H1 (cell line): ENCODE measurements around the gene ARID2.

Experiments
- BACH1 ChIP-seq: IDR thresholded peaks from 2 replicates; pipeline ENCODE4 v1.6.1; 2012; ENCODE audit warnings: low read length, improper control_type of control experiment
- CTCF ChIP-seq, 3 experiments: IDR thresholded peaks; 1 replicate in 2 of 3; 2 replicates in 1 of 3; pipeline versions ENCODE4 v1.5.1 to v1.6.1; 2011; ENCODE audit warnings: low read length in 3 of 3, mild to moderate bottlenecking in 3 of 3, inconsistent platforms in 2 of 3, low read depth in 1 of 3, moderate library complexity in 1 of 3; ENCODE audit not compliant: insufficient read depth in 1 of 3; ENCODE audit errors: control extremely low read depth in 1 of 3
- EZH2 ChIP-seq: fragments of 200-600 bp; sonication (generic); IDR thresholded peaks from 2 replicates; pipeline ENCODE4 v1.7.1; 2012; ENCODE audit warnings: low read depth, mild to moderate bottlenecking, moderate library complexity, low read length, inconsistent platforms; ENCODE audit not compliant: severe bottlenecking
- GABPA ChIP-seq: IDR thresholded peaks from 2 replicates; pipeline ENCODE4 v1.6.1; 2011; ENCODE audit warnings: mild to moderate bottlenecking, low read length, moderate library complexity, borderline replicate concordance; ENCODE audit not compliant: insufficient read depth
- JUN ChIP-seq: IDR thresholded peaks from 2 replicates; pipeline ENCODE4 v1.6.1; 2011; ENCODE audit warnings: low read depth, mild to moderate bottlenecking, improper control_type of control experiment, low read length
- JUND ChIP-seq: IDR thresholded peaks from 2 replicates; pipeline ENCODE4 v1.6.1; 2011; ENCODE audit warnings: mild to moderate bottlenecking, improper control_type of control experiment, low read length
- KDM4A ChIP-seq: IDR thresholded peaks from one replicate; pipeline ENCODE4 v1.7.1; 2012; ENCODE audit warnings: low read depth, mild to moderate bottlenecking, moderate library complexity, low read length, inconsistent platforms; ENCODE audit not compliant: severe bottlenecking
- POLR2A ChIP-seq, 2 experiments: IDR thresholded peaks; 1 replicate in 1 of 2; 2 replicates in 1 of 2; pipeline ENCODE4 v1.6.1; 2011; ENCODE audit warnings: low read depth in 2 of 2, low read length in 2 of 2, mild to moderate bottlenecking in 2 of 2; ENCODE audit errors: control extremely low read depth in 1 of 2
- POLR2AphosphoS5 ChIP-seq: IDR thresholded peaks from 2 replicates; pipeline ENCODE4 v1.6.1; 2011; ENCODE audit warnings: low read depth, low read length
- SP2 ChIP-seq: IDR thresholded peaks from 2 replicates; pipeline ENCODE4 v1.6.1; 2012; ENCODE audit warnings: mild to moderate bottlenecking, low read length, inconsistent platforms
- TAF1 ChIP-seq: IDR thresholded peaks from 2 replicates; pipeline ENCODE4 v1.6.1; 2011; ENCODE audit warnings: mild to moderate bottlenecking, low read depth, low read length
- TBP ChIP-seq: IDR thresholded peaks from 2 replicates; pipeline ENCODE4 v1.6.1; 2011; ENCODE audit warnings: low read depth, low read length, improper control_type of control experiment
- ZNF274 ChIP-seq: IDR thresholded peaks from 2 replicates; pipeline ENCODE4 v1.7.0; 2012; ENCODE audit warnings: low read length, borderline replicate concordance; ENCODE audit errors: extremely low read depth
- TF ChIP-seq, protein P1 (sequence below): IDR thresholded peaks from 2 replicates; pipeline ENCODE4 v1.6.1; 2011; ENCODE audit warnings: low read length, improper control_type of control experiment

GRCh38 chr12:45774508-45775162 is 45.1 kb downstream of the ARID2 start:
- no peak for TF ChIP-seq POLR2AphosphoS5
- TF ChIP-seq TAF1 = no peak
- TF ChIP-seq CTCF (IDR thresholded peaks at IDR 0.05; ENCODE audit: control extremely low read depth in 1 of 3, insufficient read depth in 1 of 3, low read depth in 1 of 3, low read length in 3 of 3) = no peak
- TF ChIP-seq, protein P1, sequence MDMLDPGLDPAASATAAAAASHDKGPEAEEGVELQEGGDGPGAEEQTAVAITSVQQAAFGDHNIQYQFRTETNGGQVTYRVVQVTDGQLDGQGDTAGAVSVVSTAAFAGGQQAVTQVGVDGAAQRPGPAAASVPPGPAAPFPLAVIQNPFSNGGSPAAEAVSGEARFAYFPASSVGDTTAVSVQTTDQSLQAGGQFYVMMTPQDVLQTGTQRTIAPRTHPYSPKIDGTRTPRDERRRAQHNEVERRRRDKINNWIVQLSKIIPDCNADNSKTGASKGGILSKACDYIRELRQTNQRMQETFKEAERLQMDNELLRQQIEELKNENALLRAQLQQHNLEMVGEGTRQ = no peak
- no peak for TF ChIP-seq TBP
- no peak for TF ChIP-seq JUN
- no peak for TF ChIP-seq SP2
- no peak for TF ChIP-seq BACH1
- no peak for TF ChIP-seq ZNF274
- no peak for TF ChIP-seq POLR2A (IDR thresholded peaks at IDR 0.05; ENCODE audit: control extremely low read depth in 1 of 2, low read depth in 2 of 2, low read length in 2 of 2)
- TF ChIP-seq JUND = no peak
- no peak for TF ChIP-seq GABPA
- no peak for TF ChIP-seq EZH2
- no peak for TF ChIP-seq KDM4A
